HK-2 (cell line): ENCODE measurements around the gene RAI14.
"Not testable (repeated sequence)": the region's sequence is repeated elsewhere in the genome, so short reads cannot be mapped to it uniquely, and the experiment has no call there.

Experiments
- DNase-seq: peaks from one replicate; pipeline ENCODE4 v3.0.0-alpha.2; 2018; ENCODE audit not compliant: unreplicated experiment

RAI14 gene

DNA sequence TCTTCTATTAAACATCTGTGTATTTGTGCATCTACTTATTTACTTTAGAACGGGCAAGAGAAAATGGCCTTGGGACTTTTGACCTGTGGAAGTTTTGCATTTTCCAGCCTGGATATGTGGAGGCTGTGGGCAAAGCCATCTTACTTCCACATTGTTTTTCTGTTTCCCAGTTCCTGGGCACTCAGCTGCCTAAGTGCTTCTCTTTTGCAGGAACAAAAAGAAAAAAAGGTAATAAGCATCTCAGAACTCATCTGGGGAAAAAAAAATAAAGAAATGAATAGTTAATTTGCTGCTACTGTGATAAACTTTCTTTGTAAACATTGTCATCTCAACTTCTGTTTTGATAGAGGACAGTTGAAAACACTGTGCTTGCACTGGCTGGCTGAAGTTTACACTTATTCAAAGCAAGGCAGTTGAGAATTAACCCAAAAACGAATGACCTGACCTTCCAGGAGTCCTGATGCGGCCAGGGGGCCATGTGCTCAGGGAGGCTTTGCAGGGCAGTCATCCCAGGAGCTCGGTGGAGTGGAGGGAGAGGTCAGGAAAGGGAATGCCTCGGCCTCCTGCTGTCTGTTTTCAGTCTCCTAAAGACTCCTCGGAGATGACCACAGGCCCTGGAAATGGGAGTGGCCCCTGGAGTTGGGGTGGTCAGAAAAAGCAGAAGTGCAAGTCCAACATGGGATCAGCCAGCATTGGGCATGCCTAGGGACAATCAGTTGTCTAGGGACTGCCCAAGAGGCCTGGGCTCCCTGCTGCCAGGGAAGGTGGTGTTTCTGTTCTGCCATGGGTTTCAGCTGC is 75.5 kb downstream of the RAI14 start:
- no peak for DNase-seq

GRCh38 chr5:34734326-34734725 is 78.2 kb downstream of the RAI14 start:
- DNase-seq = no peak

DNA sequence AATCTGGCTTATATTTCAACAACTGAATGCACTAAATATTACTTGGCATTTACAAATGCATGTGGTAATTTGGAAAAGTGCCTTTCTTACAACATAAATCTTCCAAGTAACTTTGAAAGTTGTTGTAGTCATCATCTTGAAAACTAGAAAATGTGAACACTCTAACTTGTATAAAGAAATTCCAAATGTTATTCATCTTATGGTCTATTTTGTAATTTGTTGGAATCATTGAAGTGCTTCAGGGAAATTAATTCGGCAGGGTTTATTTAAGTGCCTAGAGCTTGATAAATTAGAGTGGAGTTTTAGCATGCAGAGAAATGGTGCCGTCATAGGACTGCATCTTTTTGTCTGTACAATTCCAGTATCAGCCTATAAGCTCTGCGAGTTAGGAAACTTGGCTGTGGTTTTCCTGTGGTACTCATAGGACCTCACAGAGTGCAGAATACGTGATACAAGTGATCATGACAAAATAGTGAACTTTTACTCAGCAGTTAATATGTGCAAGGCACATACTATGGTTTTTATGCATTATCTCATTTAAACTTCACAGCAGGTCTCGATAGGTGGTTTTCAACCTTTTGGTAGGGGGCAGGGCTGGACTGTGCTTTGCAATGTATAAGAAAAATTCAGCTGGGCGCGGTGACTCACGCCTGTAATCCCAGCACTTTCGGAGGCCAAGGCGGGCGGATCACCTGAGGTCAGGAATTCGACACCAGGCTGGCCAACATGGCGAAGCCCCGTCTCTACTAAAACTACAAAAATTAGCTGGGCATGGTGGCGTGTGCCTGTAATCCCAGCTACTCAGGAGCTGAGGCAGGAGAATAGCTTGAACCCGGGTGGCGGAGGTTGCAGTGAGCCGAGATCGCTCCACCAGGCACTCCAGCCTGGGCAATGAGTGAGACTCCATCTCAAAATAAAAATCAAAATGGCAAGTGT is 79.6 kb downstream of the RAI14 start:
- no peak for DNase-seq

GRCh38 chr5:34736445-34737115 is 80.5 kb downstream of the RAI14 start:
- DNase-seq = peak; percentile 36

- DNase-seq = no peak
These were observed 81.6 kb downstream of the RAI14 start for GRCh38 chr5:34737731-34738130.

DNA sequence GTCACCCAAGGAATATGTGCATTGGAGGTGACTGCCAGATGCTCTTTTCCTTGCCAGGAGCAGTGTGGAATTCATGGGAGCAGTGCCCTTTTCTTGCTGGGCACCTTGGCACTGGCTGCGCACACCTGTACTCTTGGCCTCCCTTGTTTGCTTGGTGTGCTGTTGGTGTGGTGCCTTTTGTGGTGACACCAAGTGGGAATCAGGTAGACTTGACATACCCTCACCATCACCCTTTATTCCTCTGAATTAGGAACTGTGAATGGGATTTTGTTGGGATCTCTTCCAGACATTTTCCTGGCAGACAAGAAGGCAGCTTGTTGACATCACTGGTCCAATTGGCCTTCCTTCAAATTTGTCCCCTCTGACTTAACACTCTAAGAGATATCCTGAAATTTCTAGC is 82.3 kb downstream of the RAI14 start:
- no peak for DNase-seq

GRCh38 chr5:34740389-34740806 is 84.3 kb downstream of the RAI14 start:
- DNase-seq = no peak

DNA sequence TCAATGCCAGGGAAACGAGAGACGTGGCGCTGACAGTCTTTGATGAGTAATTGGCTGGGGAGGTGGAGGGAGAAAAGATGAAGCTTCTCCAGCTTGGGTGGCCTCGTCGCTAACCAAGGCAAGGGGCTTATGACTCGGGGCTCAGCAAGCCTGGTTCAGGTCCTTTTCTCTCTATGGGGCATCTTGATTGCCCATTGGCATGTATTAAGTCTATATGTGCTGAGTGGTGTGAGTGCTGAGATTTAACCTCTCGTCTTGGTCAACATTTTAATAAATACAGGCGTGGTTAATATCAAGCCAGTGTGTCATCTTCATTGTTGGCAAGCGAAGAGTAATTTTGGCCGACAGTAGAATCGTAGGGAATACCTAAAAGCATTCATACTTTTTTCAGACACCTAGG is 85.9 kb downstream of the RAI14 start:
- DNase-seq = no peak

DNA sequence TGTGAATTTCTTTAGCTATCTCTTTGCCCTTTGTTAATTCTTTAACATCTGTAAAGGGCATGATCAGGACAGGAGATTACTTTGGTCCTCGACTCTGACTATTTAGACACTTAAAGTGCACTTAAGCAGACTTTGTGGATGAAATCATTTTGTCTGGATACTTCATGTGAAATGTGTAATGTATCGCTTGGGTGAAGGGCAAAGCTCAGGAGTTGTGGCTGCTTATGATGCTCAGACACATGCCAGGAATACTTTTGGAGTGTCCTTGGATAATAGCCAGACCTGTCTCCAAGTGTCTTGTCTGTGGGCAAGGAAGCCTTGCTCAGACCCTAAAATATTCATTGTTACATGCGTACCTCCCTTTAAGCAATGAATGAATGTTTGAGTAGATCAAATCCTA is 87.8 kb downstream of the RAI14 start:
- DNase-seq = peak; percentile 42

DNA sequence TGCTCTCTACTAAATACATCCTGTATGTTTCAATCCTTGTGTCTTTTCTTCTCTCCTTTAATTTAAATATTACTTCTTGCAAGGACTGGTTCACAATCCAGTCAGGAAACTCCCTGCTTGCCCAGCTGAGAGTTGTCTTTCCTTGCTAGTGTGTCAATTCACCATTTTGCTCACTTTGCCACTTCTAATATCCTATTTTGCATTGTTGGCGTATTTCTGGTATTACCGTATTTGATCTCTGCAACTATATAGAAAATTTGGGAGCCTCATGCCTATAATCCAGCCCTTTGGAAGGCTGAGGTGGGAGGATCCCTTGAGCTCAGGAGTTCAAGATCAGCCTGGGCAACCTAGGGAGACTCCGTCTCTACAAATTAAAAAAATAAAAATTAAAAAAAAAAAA is 92.3 kb downstream of the RAI14 start:
- DNase-seq = no peak

- no peak for DNase-seq
These were observed 93.3 kb downstream of the RAI14 start for GRCh38 chr5:34749431-34749873.

DNA sequence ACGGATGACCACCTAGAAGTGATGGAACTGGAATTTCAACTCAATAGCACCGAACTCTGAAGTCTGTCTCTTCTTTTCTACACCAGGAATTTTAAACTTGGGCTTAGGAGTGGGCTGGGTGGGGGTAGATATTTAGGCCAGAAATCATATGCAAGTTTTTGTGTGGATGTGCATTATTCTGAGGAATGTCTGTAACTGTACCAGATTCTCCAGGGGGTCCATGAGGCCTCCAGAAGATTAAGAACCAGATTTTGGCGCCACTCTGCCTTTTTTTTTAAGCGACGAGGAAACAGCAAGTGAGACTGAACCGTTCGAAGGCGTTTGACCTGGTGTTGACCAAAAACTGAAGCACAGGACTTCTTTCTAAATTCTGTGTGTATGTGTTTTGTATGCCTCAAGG is 94.1 kb downstream of the RAI14 start:
- no peak for DNase-seq

DNA sequence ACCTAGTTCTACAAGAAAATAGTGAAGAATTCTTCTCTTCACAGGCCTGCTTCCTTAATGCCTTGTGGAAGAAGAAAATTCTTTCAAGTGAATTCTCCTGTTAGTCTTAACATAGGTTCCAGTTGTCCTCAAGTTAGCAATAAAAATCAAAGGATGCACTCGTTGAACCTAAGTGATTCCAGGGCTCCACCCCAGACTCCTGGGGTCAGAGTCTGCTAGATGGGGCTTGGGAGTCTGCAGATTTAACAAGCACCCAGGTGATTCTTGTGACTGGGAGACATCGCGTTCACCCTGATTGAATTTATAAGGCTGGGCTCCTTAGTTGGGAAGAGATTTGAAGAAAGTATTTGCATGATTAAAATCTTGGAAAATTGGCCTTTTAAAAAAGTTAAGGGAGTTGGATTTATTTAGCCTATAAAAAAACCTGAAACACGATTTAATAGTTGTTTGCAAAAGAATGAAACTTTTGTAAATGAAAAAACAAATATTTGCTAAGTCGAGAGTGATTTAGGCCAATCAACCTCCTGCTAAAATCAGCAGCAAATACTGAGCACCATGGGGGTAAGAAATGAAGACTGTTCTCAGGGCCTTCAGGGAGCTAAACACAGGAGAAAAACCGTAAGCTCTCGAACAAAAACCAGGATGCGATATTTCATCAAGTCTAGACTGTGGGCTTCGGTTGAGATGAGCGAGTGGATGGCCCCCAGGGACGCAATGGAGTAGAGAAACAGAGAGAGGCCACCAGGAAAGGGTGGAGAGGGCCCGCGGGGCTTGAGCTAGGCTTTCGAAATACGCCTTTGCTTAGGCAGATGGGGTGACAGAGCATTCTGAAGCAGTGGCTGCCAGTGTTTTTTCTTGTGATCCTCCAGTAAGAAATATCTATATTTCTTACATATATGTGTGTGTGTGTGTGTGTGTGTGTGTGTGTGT is 95.9 kb downstream of the RAI14 start:
- no peak for DNase-seq

DNA sequence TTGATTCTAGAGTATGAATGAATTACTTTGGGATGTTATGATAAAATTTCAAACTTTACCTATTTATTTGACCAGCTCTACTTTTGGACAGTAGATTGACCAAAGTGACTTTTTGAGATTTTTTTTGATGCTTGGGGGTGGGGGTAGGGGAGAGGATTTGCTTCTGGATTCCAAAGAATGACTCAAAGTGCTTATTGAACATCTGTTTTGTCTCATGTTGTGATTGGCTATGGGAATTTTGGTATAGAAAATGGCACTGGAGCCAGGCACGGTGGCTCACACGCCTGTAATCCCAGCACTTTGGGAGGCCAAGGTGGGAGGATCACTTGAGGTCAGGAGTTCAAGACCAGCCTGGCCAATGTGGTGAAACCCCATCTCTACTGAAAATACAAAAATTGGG is 97.1 kb downstream of the RAI14 start:
- DNase-seq = not testable (repeated sequence)

GRCh38 chr5:34755926-34756325 is 99.8 kb downstream of the RAI14 start:
- no peak for DNase-seq

GRCh38 chr5:34756781-34757624 is 100.9 kb downstream of the RAI14 start:
- no peak for DNase-seq

DNA sequence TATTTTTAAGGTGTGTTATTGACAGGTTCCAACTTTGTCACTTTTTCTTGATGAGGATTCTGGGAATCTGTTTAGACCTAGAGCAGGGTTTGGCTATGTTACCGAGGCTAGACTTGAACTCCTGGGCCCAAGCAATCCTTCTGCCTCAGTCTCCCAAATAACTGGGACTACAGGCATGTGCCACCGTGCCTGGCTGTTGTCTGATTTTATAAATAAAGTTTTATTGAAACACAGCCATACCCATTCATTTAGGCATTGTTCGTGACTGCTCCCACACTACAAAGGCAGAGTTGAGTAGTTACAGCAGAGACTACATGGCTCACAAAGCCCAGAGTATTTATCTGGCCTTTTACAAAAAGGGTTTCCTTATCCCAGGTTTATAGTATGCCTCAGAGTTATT is 102.4 kb downstream of the RAI14 start:
- DNase-seq = no peak

DNA sequence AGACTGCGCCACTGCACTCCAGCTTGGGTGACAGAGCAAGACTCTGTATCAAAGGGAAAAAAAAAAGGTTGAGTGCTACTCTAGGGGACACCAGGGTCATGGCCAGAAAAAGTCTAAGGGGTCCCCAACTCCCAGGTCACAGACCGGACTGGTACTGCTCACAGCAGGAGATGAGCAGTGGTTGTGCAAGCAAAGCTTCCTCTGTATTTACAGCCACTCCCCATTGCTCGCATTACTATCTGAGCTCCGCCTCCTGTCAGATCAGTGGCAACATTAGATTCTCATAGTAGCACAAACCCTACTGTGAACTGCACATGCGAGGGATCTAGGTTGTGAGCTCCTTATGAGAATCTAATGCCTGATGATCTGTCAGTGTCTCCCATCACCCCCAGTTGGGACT is 103.1 kb downstream of the RAI14 start:
- DNase-seq = not testable (repeated sequence)

DNA sequence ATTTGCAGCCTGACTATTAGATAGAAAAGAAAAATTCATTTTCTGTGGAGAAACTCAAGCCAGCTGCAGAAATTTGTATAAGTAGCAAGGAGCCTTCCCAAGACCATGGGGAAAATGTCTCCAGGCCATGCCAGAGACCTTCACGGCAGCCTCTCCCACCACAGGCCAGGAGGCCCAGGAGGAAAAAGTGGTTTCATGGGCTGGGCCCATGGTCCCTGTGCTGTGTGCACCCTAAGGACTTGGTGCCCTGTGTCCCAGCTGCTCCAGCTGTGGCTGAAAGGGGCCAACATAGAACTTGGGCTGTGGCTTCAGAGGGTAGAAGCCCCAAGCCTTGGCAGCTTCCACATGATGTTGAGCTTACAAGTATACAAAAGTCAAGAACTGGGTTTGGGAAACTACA is 109.5 kb downstream of the RAI14 start:
- DNase-seq = no peak

DNA sequence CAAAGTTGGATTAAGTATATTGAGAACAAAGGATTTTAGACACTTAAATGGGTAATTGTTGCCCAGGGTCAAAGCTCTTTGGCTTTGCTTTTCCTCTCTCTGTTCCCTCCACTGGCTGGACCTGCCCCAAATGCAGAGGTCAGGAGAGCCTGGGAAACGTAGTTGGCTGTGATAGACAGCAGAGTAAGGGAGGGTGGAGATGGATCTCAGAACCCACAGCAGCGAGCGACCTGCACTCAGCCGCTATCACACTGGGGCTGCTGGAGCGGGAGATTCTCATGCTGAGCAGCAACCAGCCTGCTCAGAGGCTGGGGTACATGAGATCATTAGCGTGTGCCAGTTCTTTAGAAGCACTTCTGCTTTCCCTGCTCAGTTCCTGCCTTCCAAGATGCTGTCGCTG is 111.1 kb downstream of the RAI14 start:
- no peak for DNase-seq
